WTC11 (cell line): ENCODE measurements around the gene ECT2.
"Not testable (repeated sequence)": the region's sequence is repeated elsewhere in the genome, so short reads cannot be mapped to it uniquely, and the experiment has no call there.

Experiments used
- ETV6 ChIP-seq: sonication (generic); formaldehyde crosslinking; IDR thresholded peaks from 2 replicates; pipeline ENCODE4 v1.8.1; 2022; ENCODE audit warnings: mild to moderate bottlenecking, missing genetic modification reagents
- ZNF263 ChIP-seq: sonication (generic); formaldehyde crosslinking; IDR thresholded peaks from 2 replicates; pipeline ENCODE4 v1.8.1; 2022; ENCODE audit warnings: low read depth, mild to moderate bottlenecking, moderate library complexity, missing genetic modification reagents
- TF ChIP-seq, protein P1 (sequence below): fragments of 200-600 bp; IDR thresholded peaks from 2 replicates; pipeline ENCODE4 v1.8.0; 2022; ENCODE audit warnings: antibody characterized with exemption
- TF ChIP-seq, protein P2 (sequence below): sonication (generic); formaldehyde crosslinking; IDR thresholded peaks from 2 replicates; pipeline ENCODE4 v1.8.0; 2023; ENCODE audit warnings: missing genetic modification reagents
- TF ChIP-seq, protein P3 (sequence below): sonication (generic); formaldehyde crosslinking; IDR thresholded peaks from 2 replicates; pipeline ENCODE4 v1.8.1; 2023; ENCODE audit warnings: mild to moderate bottlenecking, missing genetic modification reagents

DNA sequence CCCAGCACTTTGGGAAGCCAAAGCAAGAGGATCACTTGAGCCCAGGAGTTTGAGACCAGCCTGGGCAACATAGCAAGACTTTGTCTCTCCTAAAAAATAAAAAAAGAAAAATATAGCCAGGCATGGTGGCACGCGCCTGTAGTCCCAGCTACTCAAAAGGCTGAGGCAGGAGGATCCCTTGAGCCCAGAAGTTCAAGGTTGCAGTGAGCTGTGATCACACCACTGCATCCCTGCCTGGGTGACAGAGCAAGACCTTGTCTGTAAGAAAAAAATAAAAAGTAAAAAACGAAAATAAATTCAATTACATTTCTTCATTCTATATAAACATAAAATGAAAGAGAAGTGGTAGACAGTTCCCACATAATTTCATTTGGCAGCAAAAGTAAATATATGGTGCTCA lies 47.8 kb upstream of the ECT2 start:
- TF ChIP-seq, protein P1, sequence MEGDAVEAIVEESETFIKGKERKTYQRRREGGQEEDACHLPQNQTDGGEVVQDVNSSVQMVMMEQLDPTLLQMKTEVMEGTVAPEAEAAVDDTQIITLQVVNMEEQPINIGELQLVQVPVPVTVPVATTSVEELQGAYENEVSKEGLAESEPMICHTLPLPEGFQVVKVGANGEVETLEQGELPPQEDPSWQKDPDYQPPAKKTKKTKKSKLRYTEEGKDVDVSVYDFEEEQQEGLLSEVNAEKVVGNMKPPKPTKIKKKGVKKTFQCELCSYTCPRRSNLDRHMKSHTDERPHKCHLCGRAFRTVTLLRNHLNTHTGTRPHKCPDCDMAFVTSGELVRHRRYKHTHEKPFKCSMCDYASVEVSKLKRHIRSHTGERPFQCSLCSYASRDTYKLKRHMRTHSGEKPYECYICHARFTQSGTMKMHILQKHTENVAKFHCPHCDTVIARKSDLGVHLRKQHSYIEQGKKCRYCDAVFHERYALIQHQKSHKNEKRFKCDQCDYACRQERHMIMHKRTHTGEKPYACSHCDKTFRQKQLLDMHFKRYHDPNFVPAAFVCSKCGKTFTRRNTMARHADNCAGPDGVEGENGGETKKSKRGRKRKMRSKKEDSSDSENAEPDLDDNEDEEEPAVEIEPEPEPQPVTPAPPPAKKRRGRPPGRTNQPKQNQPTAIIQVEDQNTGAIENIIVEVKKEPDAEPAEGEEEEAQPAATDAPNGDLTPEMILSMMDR, result not testable (repeated sequence)
- TF ChIP-seq, protein P2, sequence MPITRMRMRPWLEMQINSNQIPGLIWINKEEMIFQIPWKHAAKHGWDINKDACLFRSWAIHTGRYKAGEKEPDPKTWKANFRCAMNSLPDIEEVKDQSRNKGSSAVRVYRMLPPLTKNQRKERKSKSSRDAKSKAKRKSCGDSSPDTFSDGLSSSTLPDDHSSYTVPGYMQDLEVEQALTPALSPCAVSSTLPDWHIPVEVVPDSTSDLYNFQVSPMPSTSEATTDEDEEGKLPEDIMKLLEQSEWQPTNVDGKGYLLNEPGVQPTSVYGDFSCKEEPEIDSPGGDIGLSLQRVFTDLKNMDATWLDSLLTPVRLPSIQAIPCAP (CRISPR knock-in tag), result not testable (repeated sequence)
- TF ChIP-seq ETV6, ZNF263 (CRISPR knock-in tag): not testable (repeated sequence)
- TF ChIP-seq, protein P3, sequence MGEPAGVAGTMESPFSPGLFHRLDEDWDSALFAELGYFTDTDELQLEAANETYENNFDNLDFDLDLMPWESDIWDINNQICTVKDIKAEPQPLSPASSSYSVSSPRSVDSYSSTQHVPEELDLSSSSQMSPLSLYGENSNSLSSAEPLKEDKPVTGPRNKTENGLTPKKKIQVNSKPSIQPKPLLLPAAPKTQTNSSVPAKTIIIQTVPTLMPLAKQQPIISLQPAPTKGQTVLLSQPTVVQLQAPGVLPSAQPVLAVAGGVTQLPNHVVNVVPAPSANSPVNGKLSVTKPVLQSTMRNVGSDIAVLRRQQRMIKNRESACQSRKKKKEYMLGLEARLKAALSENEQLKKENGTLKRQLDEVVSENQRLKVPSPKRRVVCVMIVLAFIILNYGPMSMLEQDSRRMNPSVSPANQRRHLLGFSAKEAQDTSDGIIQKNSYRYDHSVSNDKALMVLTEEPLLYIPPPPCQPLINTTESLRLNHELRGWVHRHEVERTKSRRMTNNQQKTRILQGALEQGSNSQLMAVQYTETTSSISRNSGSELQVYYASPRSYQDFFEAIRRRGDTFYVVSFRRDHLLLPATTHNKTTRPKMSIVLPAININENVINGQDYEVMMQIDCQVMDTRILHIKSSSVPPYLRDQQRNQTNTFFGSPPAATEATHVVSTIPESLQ (CRISPR knock-in tag), result not testable (repeated sequence)
